ENCODE results near the gene RGS10.

RGS10 gene

GRCh38 chr10:119546009-119546408 lies 3.5 kb upstream of the RGS10 start:
- Histone ChIP-seq H3K9me3 (ENCODE audit: severe bottlenecking) (no peaks in the 10 kb centered on the region), H3K27ac (no peak overlapping the region), H3K27me3 (ENCODE audit: insufficient read depth, low read depth, severe bottlenecking) (no peaks in the 10 kb centered on the region), H3K36me3 (no peaks in the 10 kb centered on the region), H3K4me3 (ENCODE audit: low read depth, low read length) (no peak overlapping the region)
- DNase-seq: no peak
- TF ChIP-seq, protein P1, sequence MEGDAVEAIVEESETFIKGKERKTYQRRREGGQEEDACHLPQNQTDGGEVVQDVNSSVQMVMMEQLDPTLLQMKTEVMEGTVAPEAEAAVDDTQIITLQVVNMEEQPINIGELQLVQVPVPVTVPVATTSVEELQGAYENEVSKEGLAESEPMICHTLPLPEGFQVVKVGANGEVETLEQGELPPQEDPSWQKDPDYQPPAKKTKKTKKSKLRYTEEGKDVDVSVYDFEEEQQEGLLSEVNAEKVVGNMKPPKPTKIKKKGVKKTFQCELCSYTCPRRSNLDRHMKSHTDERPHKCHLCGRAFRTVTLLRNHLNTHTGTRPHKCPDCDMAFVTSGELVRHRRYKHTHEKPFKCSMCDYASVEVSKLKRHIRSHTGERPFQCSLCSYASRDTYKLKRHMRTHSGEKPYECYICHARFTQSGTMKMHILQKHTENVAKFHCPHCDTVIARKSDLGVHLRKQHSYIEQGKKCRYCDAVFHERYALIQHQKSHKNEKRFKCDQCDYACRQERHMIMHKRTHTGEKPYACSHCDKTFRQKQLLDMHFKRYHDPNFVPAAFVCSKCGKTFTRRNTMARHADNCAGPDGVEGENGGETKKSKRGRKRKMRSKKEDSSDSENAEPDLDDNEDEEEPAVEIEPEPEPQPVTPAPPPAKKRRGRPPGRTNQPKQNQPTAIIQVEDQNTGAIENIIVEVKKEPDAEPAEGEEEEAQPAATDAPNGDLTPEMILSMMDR (IDR thresholded peaks at IDR 0.05; ENCODE audit: low read depth, low read length): no peak

- DNase-seq: no peak
These were observed 2.8 kb upstream of the RGS10 start for GRCh38 chr10:119545310-119545709.

DNA sequence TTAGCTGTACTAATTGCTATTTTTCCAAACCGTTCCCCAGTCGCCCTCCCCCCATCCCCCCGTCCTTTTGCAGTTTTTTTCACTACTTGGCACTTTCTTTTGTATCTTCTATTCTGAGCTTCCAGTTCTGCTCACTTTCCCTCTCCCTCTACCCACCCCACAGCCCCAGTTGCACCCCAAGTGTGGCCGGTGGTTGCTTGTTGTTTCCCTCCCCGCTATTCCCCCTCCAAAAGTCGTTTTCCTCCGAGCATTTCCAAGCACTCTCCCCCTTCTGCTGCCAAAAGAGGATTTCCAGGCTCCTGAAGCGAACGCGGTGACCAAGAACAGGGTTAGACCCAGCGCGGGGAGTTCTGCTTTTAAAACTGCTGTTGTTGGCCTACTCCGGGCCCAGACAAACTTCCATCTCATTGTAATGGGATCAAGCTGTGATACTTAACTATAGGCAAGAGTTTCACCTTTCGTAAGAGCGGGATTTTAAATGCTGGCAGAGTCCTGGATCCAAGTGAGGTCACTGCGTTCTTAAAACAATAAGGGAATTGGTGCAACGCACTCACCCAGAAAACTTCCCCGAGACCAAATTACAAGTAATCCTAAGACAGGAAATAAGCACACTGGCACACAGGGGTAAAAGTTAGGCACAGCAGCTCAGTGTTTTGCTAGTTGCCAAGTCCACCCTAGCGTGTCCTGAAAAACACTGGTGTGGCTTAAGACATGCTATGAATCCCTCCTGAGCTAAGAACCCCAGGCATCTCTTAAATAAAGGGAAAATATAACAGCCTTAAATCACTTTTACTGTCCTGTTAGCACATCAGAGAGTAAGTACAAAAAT lies 1.5 kb upstream of the RGS10 start:
- H3K9me3 ChIP-seq (ENCODE audit: severe bottlenecking): no peaks in the 10 kb centered on the region
- H3K36me3 ChIP-seq: no peaks in the 10 kb centered on the region
- H3K4me3 ChIP-seq (ENCODE audit: low read depth, low read length): peak overlapping the region; percentile 75
- TF ChIP-seq, protein P1 (IDR thresholded peaks at IDR 0.05; ENCODE audit: low read depth, low read length): no peak
- H3K27me3 ChIP-seq (ENCODE audit: insufficient read depth, low read depth, severe bottlenecking): no peaks in the 10 kb centered on the region
- H3K27ac ChIP-seq: peak overlapping the region; percentile 52
- peak; percentile 24 for DNase-seq

More at GRCh38 chr10:119545310-119545709, 2.8 kb upstream of the RGS10 start:
- Histone ChIP-seq H3K27me3 (ENCODE audit: insufficient read depth, low read depth, severe bottlenecking) (no peaks in the 10 kb centered on the region), H3K9me3 (ENCODE audit: severe bottlenecking) (no peaks in the 10 kb centered on the region), H3K36me3 (no peaks in the 10 kb centered on the region), H3K4me3 (ENCODE audit: low read depth, low read length) (no peak overlapping the region), H3K27ac (no peak overlapping the region)
- TF ChIP-seq, protein P1 (IDR thresholded peaks at IDR 0.05; ENCODE audit: low read depth, low read length): no peak

GRCh38 chr10:119542988-119543813 lies 682 bp upstream of the RGS10 start:
- Histone ChIP-seq H3K4me3 (ENCODE audit: low read depth, low read length) (peak overlapping the region; percentile 75), H3K27ac (peak overlapping the region; percentile 80), H3K36me3 (no peaks in the 10 kb centered on the region), H3K27me3 (ENCODE audit: insufficient read depth, low read depth, severe bottlenecking) (no peaks in the 10 kb centered on the region), H3K9me3 (ENCODE audit: severe bottlenecking) (no peaks in the 10 kb centered on the region)
- DNase-seq: peak; percentile 76
- TF ChIP-seq, protein P1 (IDR thresholded peaks at IDR 0.05; ENCODE audit: low read depth, low read length): peak; percentile 69

DNA sequence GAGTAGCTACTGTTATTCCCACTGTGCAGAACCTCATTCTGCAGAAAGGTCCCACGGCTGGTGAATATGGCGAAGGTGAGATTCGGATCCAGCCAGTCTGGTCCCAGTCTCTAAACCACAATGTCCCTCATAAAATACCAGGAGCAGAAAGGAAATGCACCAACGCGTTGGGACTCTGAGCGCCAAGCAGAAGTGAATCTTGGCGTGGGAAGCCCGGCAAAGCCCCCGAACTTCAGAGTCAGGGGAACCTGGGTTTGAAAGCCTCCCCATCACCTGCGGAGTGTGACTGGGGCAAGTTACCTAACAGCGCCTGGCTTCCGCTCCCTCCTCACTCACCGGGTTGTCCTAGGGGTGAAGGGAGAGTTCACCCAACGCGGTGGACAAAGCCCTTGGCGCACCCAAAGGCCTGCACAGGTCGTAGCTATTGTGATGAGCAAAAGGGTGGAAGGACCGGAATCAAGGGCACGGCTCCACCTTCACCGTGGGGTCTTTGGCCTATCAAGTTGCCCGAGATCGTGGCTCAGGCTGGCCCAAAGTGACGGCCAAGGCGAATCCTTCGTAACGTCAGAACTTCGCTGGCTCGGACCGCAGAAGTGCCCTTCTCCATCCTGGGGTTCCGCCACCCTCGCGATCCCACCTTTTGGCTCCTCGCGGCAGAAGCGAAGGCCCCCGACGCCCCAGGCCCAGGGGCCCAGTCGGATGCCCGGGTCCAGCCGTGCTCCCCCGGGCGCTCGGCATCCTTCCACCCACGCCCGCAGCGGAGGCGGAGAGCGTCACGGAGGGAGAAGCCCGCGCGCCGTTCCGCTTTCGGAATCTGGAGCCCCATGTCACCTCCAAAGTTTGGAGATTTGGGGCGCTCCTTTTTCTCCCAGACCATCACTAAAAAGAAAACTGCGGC lies 811 bp downstream of the RGS10 start:
- no peak for DNase-seq
- H3K9me3 ChIP-seq (ENCODE audit: severe bottlenecking): no peaks in the 10 kb centered on the region
- H3K36me3 ChIP-seq: no peaks in the 10 kb centered on the region
- H3K27ac ChIP-seq: no peak overlapping the region
- H3K27me3 ChIP-seq (ENCODE audit: insufficient read depth, low read depth, severe bottlenecking): no peaks in the 10 kb centered on the region
- H3K4me3 ChIP-seq (ENCODE audit: low read depth, low read length): peak overlapping the region; percentile 75
- TF ChIP-seq, protein P1 (IDR thresholded peaks at IDR 0.05; ENCODE audit: low read depth, low read length): no peak

Data from WERI-Rb-1 (cell line).